ENCODE data around the gene VPS45.

DNA sequence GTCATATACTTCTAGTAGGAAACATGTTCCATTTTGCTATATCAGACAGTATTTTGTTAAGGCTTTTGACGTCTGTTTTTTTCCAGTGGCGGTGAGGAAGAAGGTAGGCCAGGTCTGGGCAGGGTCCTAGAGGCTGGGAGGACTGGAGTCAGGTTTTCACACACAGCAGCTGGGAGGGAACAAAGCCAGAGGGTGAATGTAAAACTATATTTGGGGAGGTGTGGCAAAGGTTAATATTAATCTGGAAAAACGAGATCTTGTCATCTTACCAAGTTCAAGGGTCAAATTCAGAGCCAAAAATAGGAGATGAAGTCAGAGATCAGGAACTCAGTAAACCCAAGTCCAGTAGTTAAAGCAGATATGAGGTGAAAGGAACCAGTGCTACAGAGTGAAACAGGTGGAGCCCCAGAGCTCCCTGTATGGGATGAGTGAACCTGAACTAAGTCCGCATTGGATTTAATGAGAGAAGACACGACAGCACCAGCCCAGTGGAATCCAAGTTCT lies 46.3 kb upstream of the VPS45 start:
- TF ChIP-seq TEAD4 (IDR thresholded peaks at IDR 0.05; ENCODE audit: borderline replicate concordance, insufficient read depth): no peak
- no peak for TF ChIP-seq RAD21 (IDR thresholded peaks at IDR 0.05; ENCODE audit: low read length)
- TF ChIP-seq, protein P1, sequence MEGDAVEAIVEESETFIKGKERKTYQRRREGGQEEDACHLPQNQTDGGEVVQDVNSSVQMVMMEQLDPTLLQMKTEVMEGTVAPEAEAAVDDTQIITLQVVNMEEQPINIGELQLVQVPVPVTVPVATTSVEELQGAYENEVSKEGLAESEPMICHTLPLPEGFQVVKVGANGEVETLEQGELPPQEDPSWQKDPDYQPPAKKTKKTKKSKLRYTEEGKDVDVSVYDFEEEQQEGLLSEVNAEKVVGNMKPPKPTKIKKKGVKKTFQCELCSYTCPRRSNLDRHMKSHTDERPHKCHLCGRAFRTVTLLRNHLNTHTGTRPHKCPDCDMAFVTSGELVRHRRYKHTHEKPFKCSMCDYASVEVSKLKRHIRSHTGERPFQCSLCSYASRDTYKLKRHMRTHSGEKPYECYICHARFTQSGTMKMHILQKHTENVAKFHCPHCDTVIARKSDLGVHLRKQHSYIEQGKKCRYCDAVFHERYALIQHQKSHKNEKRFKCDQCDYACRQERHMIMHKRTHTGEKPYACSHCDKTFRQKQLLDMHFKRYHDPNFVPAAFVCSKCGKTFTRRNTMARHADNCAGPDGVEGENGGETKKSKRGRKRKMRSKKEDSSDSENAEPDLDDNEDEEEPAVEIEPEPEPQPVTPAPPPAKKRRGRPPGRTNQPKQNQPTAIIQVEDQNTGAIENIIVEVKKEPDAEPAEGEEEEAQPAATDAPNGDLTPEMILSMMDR (IDR thresholded peaks at IDR 0.05): no peak
- TF ChIP-seq GABPA (IDR thresholded peaks at IDR 0.05; ENCODE audit: low read depth): no peak
- no peak for TF ChIP-seq POLR2AphosphoS5 (IDR thresholded peaks at IDR 0.05; ENCODE audit: low read depth, low read length)
- TF ChIP-seq, protein P2, sequence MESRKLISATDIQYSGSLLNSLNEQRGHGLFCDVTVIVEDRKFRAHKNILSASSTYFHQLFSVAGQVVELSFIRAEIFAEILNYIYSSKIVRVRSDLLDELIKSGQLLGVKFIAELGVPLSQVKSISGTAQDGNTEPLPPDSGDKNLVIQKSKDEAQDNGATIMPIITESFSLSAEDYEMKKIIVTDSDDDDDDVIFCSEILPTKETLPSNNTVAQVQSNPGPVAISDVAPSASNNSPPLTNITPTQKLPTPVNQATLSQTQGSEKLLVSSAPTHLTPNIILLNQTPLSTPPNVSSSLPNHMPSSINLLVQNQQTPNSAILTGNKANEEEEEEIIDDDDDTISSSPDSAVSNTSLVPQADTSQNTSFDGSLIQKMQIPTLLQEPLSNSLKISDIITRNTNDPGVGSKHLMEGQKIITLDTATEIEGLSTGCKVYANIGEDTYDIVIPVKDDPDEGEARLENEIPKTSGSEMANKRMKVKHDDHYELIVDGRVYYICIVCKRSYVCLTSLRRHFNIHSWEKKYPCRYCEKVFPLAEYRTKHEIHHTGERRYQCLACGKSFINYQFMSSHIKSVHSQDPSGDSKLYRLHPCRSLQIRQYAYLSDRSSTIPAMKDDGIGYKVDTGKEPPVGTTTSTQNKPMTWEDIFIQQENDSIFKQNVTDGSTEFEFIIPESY (IDR thresholded peaks at IDR 0.05; ENCODE audit: borderline replicate concordance, low read depth): no peak
- TF ChIP-seq TAF1 (IDR thresholded peaks at IDR 0.05; ENCODE audit: borderline replicate concordance, low read depth, low read length): no peak
- TF ChIP-seq MXI1 (IDR thresholded peaks at IDR 0.05; ENCODE audit: low read depth, low read length): no peak
